GM23338 (cell line): ENCODE data around the gene BMF.

Experiments
- CREB1 ChIP-seq: fragments of 250-450 bp; sonication (Bioruptor Pico); IDR thresholded peaks from 2 replicates; pipeline ENCODE4 v1.5.0; 2020; ENCODE audit warnings: low read depth, mild to moderate bottlenecking, moderate library complexity
- EZH2 ChIP-seq: fragments of 200-600 bp; sonication (generic); IDR thresholded peaks from one replicate; pipeline ENCODE4 v1.8.0; 2017; ENCODE audit warnings: antibody characterized with exemption, mild to moderate bottlenecking, low read depth; ENCODE audit not compliant: unreplicated experiment
- JUNB ChIP-seq: IDR thresholded peaks from one replicate; pipeline ENCODE4 v1.6.1; 2016; ENCODE audit warnings: antibody characterized with exemption; ENCODE audit not compliant: unreplicated experiment
- POLR2AphosphoS5 ChIP-seq: IDR thresholded peaks from 2 replicates; pipeline ENCODE4 v1.6.1; 2016; ENCODE audit warnings: antibody characterized with exemption, low read depth
- TF ChIP-seq, protein P1 (sequence below), 2 experiments: fragments of 200-600 bp in 1 of 2; sonication (generic) in 1 of 2; conservative IDR thresholded peaks; 2 replicates each; pipeline versions ENCODE4 v1.5.1 to v1.6.1; 2016 to 2017; ENCODE audit warnings: antibody characterized with exemption in 2 of 2, low read depth in 2 of 2, mild to moderate bottlenecking in 2 of 2, moderate library complexity in 1 of 2

DNA sequence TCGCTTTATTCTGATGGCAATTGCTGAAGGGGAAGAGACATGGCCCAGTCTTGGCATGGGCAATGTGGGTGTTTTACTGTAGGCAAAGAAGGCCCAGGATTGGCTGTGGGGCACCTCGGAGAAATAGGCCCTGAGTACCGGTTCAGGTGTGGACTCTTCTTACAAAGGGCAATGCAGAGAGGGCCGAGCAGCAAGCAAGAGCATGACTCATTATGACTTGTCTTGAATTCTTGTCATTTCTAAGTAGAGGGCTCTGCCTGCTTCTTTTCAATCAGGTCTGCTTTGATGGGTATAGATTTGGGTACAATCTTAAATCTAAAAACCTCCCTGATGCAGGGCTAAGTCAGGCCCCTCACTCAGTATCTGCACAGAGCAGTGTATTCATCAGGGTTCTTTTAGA is 37.4 kb upstream of the BMF start:
- TF ChIP-seq, protein P1, sequence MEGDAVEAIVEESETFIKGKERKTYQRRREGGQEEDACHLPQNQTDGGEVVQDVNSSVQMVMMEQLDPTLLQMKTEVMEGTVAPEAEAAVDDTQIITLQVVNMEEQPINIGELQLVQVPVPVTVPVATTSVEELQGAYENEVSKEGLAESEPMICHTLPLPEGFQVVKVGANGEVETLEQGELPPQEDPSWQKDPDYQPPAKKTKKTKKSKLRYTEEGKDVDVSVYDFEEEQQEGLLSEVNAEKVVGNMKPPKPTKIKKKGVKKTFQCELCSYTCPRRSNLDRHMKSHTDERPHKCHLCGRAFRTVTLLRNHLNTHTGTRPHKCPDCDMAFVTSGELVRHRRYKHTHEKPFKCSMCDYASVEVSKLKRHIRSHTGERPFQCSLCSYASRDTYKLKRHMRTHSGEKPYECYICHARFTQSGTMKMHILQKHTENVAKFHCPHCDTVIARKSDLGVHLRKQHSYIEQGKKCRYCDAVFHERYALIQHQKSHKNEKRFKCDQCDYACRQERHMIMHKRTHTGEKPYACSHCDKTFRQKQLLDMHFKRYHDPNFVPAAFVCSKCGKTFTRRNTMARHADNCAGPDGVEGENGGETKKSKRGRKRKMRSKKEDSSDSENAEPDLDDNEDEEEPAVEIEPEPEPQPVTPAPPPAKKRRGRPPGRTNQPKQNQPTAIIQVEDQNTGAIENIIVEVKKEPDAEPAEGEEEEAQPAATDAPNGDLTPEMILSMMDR (conservative IDR thresholded peaks at IDR 0.05; ENCODE audit: low read depth in 2 of 2): no peak
- TF ChIP-seq JUNB (no peak), POLR2AphosphoS5 (no peak), CREB1 (CRISPR knock-in tag) (no peak), EZH2 (no peak)
